Hematopoietic multipotent progenitor cell (in vitro differentiated cells): Measurements from ENCODE around the gene VAMP5. TPM values are rescaled to one million over a fixed set of nuclear protein-coding genes. Genes with fewer than 3 reads are reported as not detected.
"Not testable (repeated sequence)": the region's sequence is repeated elsewhere in the genome, so short reads cannot be mapped to it uniquely, and the experiment has no call there.

ENCODE experiments used
- DNase-seq, 3 donors: peaks; one replicate each; pipeline ENCODE4 v3.0.0-alpha.2; 2011 to 2015; ENCODE audit warnings: low read depth in 2 of 3, low spot score in 2 of 3
- total RNA-seq: library from RNA; depleted of rRNA; stranded (reverse); fragments of >200 nt; gene quantifications from one replicate; pipeline ENCODE4 v1.2.3, GENCODE V29; 2012

The VAMP5 gene
- total RNA-seq, 1 donor = 38.0 TPM

DNA sequence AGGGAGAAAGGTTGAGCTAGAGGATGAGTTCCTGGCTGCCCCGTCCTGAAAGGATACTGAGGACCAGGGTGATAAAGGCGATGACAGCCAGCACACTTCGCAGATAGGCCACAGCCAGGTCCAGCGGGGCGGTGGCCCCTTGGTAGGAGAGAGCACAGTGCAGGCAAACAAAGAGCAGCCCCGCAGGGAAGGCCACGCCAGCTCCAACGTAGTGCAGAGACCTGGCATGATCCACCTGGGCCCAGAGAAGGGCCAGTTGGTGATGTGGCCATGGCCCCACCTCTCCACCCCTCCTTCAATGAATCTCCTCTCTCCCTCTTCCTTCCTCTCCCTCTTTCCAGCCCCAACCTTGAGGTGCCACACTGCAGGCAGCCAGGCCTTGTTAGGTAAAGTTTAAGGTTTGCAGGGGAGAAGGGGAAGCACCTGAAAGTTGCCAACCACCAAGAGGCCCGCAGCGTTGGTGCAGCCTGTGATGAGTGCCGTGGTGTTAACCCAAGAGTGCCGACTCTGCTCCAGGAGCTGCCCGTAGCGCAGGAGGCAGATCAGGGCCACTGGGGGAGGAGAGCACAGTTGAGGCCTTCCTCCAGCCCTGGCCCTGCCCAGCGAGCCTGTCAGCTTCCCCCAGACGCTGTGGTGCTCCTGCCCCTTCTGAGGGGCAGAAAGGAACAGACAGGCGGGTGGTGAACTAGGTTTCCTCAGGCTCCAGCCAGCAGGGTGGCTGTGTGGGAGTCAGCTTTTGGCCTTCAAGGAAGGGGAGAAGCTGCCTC is 15.4 kb downstream of the VAMP5 start:
- DNase-seq = no peak

DNA sequence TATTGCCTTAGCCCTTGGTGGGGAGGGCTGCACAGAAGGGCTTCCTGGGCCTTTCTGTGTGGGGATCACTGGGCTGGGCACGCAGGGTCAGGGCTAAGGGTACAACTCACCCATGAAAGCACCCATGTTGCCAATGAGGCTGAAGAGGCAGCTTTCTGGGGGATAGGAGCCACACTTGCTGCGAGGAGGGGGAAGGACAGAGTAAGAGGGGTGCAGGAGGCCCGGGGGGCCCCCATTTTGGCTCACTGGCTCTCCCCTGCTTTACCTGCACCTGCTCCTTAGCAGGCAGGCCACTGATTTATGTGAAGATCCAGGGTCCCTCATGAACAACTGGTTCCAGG is 16.0 kb downstream of the VAMP5 start:
- DNase-seq = no peak

DNA sequence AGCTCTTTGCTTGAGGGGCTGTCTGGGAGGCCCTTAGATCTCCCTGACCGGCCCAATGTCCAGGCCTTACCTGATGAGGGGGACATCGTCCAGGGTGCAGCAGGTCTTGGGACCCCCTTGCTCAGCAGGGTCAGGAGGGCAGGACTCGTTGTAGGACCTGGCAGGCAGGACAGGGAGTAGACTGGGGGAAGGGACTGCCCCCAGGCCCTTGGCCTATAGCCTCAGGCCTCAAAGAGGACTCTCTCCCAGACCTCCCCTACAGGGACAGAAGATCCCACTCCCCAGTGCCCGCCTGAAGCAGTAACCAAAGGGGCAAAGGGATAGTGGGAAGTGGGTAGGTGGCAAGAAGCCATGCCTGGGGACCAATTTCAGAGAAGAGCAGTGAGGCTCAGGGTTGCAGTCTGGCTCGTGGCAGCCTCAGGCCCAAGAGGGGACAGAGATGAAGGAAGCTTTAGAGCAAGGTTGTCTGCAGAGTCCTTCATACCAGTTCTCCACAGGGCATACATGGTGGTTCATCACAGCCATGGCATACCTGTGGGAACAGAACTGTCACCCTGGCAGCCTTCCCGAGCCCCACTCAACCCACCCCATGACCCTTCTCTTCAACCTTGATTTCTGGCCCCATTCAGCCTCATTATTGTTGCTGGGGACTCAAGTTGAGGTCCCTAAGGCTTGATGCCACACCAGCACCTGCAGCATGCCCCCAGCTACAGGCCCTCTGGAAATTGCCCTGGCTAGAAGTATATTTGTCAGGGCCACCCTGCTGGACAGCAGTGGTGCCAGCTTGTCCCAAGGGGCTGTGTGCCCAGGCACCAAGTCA is 16.9 kb downstream of the VAMP5 start:
- DNase-seq = no peak

DNA sequence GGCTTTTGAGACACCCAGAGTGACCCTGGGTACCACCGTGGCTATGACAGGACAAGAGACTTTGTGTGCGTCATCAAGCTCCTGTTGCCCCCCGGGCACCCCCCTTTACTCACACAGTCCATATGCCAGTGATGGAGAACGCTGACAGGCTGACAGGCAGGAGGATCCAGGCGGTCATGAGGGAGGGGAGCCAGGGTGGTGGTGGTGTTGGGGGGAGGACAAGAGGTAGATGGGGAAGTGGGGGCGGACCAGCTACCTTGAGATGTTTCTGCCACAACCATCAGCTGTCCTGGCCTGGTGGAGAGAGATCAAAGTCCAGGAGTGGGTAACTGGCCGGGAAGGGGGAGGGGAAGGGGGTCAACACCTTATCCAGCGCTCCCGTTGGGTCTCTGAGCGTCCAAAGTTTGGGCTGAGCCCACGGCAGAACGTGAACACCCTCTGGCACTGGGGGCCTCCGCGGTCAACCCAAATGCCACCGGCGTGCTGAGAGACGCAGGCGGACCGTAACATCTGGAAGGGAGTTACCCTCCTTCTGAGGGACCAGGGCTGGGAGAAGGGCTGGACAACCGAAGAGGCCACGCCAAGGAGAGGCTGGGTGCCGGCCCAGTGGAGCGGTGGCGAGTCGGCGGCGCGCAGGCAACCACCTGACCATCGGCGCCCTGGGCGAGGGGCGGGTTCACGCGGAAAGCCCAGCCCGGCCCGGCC is 17.7 kb downstream of the VAMP5 start:
- no peak for DNase-seq

DNA sequence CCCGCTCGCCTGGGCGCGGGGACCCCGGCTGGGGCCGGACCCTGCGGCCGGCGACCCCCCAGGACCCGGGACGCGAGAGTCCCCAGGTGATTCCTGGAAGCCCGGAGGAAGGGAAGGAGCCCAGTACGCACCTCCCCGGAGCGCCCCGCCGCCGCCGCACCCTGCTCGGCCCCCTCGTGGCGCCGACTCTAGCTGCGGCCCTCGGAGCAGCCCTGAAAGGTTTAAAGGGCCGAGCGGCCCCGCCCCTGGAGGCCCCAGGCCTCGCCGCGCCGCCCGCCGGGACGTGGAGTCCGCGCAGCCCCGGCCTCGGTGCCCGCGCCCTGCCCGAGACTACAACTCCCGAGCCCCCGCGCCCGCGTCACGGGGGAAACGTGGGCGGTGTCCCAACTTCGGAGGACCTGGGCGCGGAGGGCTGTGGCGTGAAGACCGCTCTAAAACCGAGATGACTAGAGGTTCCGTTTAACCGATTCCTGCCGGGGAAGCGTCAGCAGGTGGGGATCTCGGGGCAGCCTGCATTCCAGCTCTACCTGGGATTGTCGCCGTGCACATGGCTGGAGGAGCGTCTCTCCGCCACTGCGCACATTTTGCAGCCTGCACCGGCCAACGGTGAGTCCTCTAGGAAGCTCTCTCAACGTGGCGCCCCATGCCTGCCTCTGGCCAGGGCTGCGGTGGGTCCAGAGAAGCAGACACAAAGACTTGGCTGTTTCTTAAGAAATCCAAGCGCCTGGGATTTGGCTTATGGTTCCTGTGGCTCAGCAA is 18.4 kb downstream of the VAMP5 start, which contains the start of gene TMEM150A:
Gene TMEM150A (minus strand): TSS at position 223 of the 759 bp plus-strand sequence. CDS start 750 bp downstream, outside the sequence.
- DNase-seq = peak in 2 of 3 donors; percentile 88 to 93

DNA sequence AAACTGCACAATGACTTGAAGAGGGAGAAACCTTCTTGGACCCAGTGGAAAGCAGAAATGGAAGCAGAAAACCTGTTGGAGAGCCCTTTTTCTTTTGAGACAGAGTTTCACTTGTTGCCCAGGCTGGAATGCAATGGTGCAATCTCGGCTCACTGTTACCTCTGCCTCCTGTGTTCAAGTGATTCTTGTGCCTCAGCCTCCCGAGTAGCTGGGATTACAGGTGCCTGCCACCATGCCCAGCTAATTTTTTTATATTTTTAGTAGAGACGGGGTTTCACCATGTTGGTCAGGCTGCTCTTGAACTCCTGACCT is 19.9 kb downstream of the VAMP5 start:
- not testable (repeated sequence) for DNase-seq

DNA sequence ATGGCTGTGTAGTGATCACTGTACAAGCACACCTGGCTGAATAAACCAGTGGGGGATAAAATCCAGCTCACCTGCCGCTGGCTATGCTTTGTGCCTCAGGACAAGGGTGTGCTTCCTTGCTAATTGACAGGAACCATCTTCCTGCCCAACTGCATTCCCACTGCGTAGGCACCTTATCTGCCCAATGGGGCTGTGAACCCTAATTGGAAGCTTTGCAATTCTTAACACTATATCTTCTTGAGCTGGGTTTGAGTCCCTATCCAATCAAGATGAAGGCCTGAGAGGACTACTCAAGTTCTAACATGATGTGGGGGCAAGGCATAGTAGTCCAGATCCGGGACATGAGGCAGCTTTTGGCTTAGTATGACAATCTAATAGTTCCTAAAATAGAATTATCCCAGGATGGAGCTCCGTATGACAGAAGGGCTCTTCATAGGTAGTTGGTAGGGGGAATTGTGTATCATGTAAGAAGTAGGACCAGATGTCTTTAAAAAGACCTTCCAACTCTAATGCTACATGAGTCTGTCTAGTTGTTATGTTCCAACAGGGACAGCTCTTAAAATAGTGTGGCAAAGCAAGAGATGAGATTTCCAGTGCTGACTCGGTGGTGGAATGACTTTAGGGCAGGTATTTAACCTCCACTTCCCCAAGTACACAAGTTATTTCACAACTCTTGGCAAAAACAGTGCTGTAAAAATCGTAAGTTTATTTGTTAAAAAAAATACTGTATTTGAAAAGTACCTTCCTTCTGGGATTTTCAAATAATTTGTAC is 20.5 kb downstream of the VAMP5 start:
- DNase-seq = no peak

DNA sequence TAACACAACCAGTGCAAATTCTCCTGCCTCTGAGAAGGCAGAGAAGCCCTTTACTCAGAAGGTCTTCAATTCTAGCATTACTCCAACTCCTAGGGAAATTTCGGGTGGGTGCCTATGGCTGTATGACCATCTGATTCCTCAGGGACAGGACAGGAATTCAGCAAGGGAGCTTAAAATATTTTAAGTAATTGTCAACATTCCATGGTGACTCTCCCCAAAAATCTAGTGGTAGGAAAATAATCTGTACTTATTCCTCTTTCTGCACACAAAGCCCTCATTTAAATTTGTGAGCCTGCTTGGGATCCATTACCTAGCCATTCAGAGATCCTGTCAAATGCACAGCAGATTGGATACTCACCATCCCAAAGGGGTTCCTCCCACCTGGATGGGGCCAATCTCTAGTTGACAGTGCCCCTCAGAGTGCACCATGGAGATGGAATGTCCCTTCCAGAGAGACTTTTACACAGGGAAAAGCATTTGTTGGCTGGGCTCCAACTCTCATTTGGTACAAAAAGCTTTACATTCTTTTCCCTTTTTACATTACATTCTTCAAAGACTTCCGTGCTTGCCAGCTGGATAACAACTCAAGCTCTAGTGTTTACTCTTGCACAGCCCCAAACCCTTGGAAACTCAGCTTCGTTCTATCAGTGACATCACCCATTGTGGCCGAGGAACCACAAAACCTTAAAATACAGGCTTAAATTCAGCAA is 21.3 kb downstream of the VAMP5 start:
- no peak for DNase-seq

DNA sequence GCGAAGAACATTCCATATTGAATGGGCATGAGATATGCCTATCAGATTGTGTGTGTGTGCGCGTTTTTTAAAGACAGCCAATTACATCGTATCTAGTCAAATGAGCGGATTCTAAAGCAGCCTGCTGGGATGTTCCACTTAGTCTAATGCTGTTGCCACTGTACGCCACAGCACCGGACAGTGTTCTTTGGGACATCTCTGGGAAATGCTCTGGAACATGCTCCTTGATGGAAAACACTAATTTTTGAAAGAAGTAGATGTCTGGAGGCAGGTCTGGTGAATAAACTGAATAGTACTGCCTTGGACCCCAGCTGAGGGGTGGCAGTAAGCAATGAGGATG is 21.9 kb downstream of the VAMP5 start:
- no peak for DNase-seq

DNA sequence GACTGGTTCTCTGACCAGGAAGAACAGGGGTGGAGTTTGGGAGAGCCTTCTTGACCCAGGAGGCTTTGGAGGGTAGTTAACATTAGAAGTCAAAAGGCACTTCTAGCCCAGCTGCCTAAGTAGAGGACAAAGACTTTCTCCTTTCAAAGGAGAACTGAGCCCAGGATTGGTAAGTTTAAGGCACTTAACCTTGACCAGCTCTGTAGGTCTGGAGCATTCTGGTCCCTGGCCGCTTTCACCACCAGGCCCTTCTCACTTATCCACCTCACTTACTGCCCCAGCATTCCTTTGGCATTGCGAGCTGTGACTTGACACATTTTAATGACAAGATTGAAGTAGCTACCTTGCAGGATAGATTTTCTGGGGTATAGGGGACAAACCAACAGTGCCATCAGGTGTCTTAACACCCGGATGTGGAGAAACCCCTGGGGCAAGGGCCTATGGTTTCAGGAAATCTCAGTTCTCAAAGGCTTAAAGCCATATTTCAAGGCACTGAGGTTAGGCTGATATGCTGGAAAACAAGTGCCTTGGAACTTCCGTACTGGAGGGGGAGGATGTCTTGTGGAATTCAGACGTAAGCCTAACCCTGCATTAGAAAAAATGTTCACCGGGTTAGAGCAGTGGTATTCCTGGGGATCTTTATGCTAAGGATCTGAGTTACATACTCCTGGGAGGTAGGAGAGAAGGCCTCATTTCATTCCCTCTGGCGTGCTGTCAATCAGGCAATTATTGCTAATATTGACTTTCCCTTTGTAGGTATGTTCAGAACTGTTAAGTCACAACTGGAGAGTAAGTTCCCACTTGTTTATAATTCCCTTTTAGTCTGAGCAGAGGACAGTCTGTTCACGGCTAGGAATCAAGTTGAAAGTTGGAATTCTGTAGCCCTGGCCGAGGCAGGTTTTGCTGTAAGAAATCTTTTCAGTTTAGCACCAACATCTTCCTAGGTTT is 23.3 kb downstream of the VAMP5 start:
- DNase-seq = no peak

DNA sequence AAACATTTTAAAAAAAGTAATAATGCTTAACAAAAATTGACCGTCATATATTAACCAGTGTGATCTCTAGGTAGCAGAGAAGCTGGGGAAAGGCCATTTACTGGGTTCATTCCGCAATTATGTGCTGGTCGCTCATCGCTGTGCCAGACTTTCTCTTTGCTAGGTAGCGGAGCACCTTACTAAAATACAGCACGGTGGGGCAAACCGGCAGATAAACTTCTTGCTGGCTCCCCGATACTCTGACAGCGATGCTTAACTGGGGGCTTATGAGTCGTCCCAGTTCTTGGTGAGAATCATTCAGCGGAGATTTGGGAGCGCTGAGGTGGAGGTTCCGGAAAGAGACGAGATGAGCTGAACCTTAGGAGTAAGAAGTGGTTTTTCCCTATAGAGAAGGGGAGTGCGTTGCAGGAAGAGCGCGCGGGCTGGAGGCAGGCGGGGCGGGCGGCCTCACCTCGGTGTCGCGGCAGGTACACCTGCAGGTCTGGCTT is 27.0 kb downstream of the VAMP5 start:
- DNase-seq = no peak

DNA sequence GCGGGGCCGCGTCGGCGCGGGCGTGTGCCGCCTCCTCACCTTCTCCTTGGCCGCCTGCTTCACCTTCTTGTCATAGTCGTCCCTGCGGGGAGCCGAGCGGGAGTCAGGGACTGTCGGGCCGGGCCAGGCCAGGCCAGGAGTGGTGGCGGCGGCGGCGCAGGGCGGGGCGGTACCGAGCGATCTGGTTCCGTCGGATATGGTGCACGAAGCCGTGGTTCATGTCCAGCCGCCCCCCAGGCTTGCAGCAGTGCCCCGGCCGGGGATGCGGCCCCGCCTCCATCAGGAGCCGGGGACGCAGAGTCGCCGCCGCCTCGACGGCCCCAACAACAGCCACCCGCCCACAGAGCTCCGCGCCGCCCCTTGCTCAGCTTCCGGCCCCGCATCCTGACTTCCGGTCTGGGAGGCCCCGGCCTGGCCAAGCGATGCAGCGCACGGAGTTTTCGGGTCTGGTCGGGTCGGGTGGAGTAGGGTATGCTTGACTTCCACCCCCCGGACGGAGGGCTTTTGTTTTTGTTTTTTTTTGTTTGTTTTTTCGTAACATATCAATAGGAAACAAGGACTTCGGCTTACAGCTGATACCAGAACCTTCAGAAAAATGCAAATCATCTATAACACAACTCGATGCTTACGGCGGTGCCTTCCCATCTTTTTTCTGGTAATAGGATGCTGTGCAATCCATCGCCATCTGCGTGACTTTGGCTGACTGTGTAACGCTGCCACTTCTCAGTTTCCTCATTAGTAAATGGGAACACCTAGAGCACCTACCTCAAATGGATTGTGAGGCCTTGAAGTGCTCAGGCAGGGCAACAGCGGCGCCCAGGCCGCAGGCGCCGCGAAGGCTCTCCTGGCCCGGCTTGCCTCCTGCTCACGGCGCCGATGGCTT is 27.7 kb downstream of the VAMP5 start, which contains the start of gene C2orf68:
Gene C2orf68 (minus strand): TSS at position 362 of the 883 bp plus-strand sequence. CDS start 82 bp downstream, at position 280.
- DNase-seq = peak in 2 of 3 donors; percentile 91 to 94

DNA sequence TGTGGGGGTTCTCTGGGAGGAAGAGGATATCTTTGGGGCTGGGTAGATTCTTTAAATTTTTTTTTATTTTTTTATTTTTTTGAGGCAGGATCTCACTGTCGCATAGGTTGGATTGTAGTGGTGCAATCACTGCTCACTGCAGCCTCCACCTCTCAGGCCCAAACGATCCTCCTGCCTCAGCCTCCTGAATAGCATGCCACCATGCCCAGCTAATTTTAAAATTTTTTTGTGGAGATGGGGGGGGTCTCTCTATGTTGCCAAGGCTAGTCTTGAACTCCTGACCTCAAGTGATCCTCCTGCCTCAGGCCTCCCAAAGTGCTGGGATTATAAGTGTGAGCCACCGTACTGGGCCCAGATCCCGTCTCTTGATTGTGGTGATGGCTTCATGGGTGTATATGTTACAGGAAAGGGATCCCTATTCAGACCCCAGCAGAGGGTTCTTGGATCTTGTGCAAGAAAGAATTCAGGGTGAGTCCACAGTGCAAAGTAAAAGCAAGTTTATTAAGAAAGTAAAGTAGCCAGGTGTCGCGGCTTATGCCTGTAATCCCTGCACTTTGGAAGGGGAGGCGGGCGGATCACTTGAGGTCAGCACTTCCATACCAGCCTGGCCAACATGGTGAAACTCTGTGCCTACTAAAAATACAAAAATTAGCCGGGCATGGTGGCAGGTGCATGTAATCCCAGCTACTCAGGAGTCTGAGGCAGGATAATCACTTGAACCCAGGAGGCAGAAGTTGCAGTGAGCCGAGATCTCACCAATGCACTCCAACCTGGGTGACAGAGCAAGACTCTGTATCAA is 29.7 kb downstream of the VAMP5 start:
- DNase-seq = no peak

DNA sequence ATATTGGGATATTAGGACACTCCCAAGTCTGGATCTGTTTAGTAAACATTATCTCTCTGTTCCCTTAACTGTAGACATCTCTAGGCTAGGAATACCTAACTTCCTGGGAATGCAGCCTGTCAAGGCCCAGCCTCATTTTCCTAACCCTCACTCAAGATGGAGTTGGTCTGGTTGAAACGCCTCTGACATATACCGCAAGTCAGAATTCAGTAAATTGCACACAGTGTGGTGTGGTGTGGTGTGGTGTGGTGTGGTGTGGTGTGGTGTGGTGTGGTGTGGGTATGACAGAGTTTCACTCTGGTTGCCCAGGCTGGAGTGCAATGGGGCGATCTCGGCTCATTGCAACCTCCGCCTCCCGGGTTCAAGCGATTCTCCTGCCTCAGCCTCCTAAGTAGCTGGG is 30.5 kb downstream of the VAMP5 start:
- DNase-seq = not testable (repeated sequence)

DNA sequence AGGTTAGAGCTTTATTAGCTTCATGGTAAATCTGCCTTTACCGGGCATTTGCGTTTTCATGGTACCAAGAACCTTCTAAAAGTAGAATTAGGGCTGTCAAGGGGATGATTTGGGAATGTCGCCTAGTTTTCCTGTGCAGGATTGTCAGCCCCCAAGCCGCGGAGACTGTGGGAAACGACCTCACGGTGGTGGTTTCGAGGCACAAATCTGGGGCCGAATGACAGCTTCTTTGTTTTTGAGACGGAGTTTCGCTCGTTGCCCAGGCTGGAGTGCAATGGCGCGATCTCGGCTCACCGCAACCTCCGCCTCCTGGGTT is 31.1 kb downstream of the VAMP5 start:
- DNase-seq = no peak

DNA sequence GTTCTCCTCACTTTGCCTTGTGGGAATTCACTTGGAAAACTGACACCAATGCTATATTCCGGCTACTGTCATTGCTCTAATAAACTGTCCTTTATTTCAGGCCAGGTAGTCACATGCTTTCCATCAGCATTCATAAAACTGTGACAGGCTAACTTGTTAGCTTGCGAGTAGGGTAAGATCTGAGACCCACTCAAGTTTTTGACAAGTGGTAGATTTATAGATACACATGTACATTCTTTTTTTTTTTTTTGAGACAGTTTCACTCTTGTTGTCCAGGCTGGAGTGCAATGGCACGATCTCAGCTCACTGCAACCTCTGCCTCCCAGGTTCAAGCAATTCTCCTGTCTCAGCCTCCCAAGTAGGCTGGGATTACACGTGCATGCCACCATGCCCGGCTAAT is 33.5 kb downstream of the VAMP5 start:
- DNase-seq = not testable (repeated sequence)
